H1 (cell line): ENCODE measurements around the gene RIMBP2. TPM values are rescaled to one million over a fixed set of nuclear protein-coding genes. Genes with fewer than 3 reads are reported as not detected.

Experiments
- CTCF ChIA-PET: fragments of 300-600 bp; sonication (Branson Sonifier 250); formaldehyde crosslinking; loops from one replicate; lab custom pipeline; 2021; ENCODE audit not compliant: partially characterized antibody; lab: Charles Lee
- POLR2A ChIA-PET: fragments of 300-600 bp; sonication (Branson Sonifier 250); formaldehyde crosslinking; loops from one replicate; lab custom pipeline; 2021; ENCODE audit warnings: inconsistent platforms; ENCODE audit not compliant: partially characterized antibody; lab: Charles Lee
- DNase-seq, 2 experiments: peaks; one replicate each; pipeline versions ENCODE4 v3.0.0 to v3.0.0-alpha.2; 2010 to 2022; ENCODE audit warnings: low spot score in 2 of 2, low read depth in 1 of 2, mixed read lengths in 1 of 2
- FAIRE-seq: peaks from 2 replicates; lab custom pipeline; 2011; peaks lifted over from hg19 to GRCh38; lab: Jason Lieb, UNC
- H2AFZ ChIP-seq: 2 replicates; pipeline ENCODE4 v1.8.1; 2012; ENCODE audit warnings: low read length, inconsistent platforms
- H2AK5ac ChIP-seq: 2 replicates; pipeline ENCODE4 v1.6.1; 2013; ENCODE audit warnings: low read depth, low read length
- H2BK120ac ChIP-seq: replicated peaks from 2 replicates; pipeline ENCODE3; 2013; ENCODE audit warnings: low read depth, low read length, inconsistent platforms
- H2BK12ac ChIP-seq: 2 replicates; pipeline ENCODE4 v1.6.1; 2013; ENCODE audit warnings: low read depth, low read length
- H2BK15ac ChIP-seq: 2 replicates; pipeline ENCODE4 v1.6.1; 2013; ENCODE audit warnings: low read length
- H2BK20ac ChIP-seq: 2 replicates; pipeline ENCODE4 v1.6.1; 2013; ENCODE audit warnings: low read length
- H2BK5ac ChIP-seq: 2 replicates; pipeline ENCODE4 v1.6.1; 2013; ENCODE audit warnings: low read depth, low read length
- H3K14ac ChIP-seq: 2 replicates; pipeline ENCODE4 v1.6.1; 2013; ENCODE audit warnings: inconsistent platforms; ENCODE audit not compliant: insufficient read length
- H3K18ac ChIP-seq: 2 replicates; pipeline ENCODE4 v1.6.1; 2013; ENCODE audit warnings: low read length; ENCODE audit errors: extremely low read depth
- H3K23ac ChIP-seq: 2 replicates; pipeline ENCODE4 v1.6.1; 2013; ENCODE audit warnings: inconsistent platforms; ENCODE audit not compliant: insufficient read length
- H3K23me2 ChIP-seq: 2 replicates; pipeline ENCODE4 v1.6.1; 2013; ENCODE audit warnings: low read depth, low read length
- H3K27ac ChIP-seq: 2 replicates; pipeline ENCODE4 v1.6.1; 2011; ENCODE audit warnings: low read depth, low read length, inconsistent platforms
- H3K27me3 ChIP-seq, 4 experiments: replicated peaks in 1 of 4; 1 replicate in 1 of 4; 2 replicates in 3 of 4; pipeline versions ENCODE4 v1.6.1 to v1.8.1; 2011 to 2013; ENCODE audit warnings: low read length in 3 of 4, mild to moderate bottlenecking in 3 of 4, inconsistent platforms in 2 of 4, mixed read lengths in 2 of 4, moderate library complexity in 1 of 4; ENCODE audit not compliant: control insufficient read depth in 3 of 4, insufficient read depth in 3 of 4; ENCODE audit errors: extremely low read depth in 1 of 4
- H3K36me3 ChIP-seq, 4 experiments: 2 replicates each; pipeline versions ENCODE4 v1.6.1 to v1.8.1; 2011 to 2013; ENCODE audit warnings: mild to moderate bottlenecking in 4 of 4, low read length in 3 of 4, moderate library complexity in 2 of 4, control low read depth in 1 of 4, inconsistent platforms in 1 of 4; ENCODE audit not compliant: insufficient read depth in 4 of 4, control insufficient read depth in 2 of 4
- H3K4ac ChIP-seq: replicated peaks from 2 replicates; pipeline ENCODE3; 2013; ENCODE audit warnings: low read length, low read depth, mixed read lengths, inconsistent platforms; ENCODE audit not compliant: insufficient read length
- H3K4me1 ChIP-seq, 4 experiments: replicated peaks in 1 of 4; 1 replicate in 1 of 4; 2 replicates in 3 of 4; pipeline versions ENCODE4 v1.6.1 to v1.8.1; 2011 to 2013; ENCODE audit warnings: low read length in 3 of 4, inconsistent platforms in 2 of 4, mixed read lengths in 1 of 4; ENCODE audit not compliant: insufficient read depth in 4 of 4, control insufficient read depth in 3 of 4
- H3K4me2 ChIP-seq, 2 experiments: 2 replicates each; pipeline versions ENCODE4 v1.6.1 to v1.8.1; 2011 to 2013; ENCODE audit warnings: low read depth in 2 of 2, low read length in 2 of 2, control low read depth in 1 of 2, inconsistent platforms in 1 of 2, mild to moderate bottlenecking in 1 of 2; ENCODE audit not compliant: insufficient read depth in 1 of 2
- H3K4me3 ChIP-seq, 4 experiments: fragments of 200-600, 300-600 bp in 1 of 4; sonication (generic), shearing (Covaris generic), sonication (Bioruptor Twin) in 1 of 4; 2 replicates each; pipeline versions ENCODE4 v1.5.1 to v1.8.1; 2011 to 2016; ENCODE audit warnings: low read length in 4 of 4, low read depth in 3 of 4, control low read depth in 2 of 4, inconsistent platforms in 2 of 4, mild to moderate bottlenecking in 2 of 4, mixed read lengths in 1 of 4, moderate library complexity in 1 of 4; ENCODE audit not compliant: insufficient read depth in 2 of 4; ENCODE audit errors: extremely low read depth in 1 of 4
- H3K56ac ChIP-seq: replicated peaks from 2 replicates; pipeline ENCODE3; 2013; ENCODE audit warnings: low read depth, mild to moderate bottlenecking, mixed read lengths, low read length, inconsistent platforms; ENCODE audit not compliant: insufficient read length
- H3K79me1 ChIP-seq: 2 replicates; pipeline ENCODE4 v1.6.1; 2013; ENCODE audit warnings: low read depth, low read length, control low read depth
- H3K79me2 ChIP-seq, 2 experiments: 2 replicates each; pipeline versions ENCODE4 v1.6.1 to v1.8.1; 2012 to 2013; ENCODE audit warnings: low read length in 2 of 2, mild to moderate bottlenecking in 2 of 2, inconsistent platforms in 1 of 2; ENCODE audit not compliant: insufficient read depth in 2 of 2, control insufficient read depth in 1 of 2
- H3K9ac ChIP-seq, 4 experiments: replicated peaks in 1 of 4; 1 replicate in 1 of 4; 2 replicates in 3 of 4; pipeline versions ENCODE4 v1.6.1 to v1.8.1; 2011 to 2013; ENCODE audit warnings: low read depth in 3 of 4, low read length in 3 of 4, control low read depth in 2 of 4, mild to moderate bottlenecking in 2 of 4, moderate library complexity in 2 of 4, inconsistent platforms in 1 of 4; ENCODE audit errors: extremely low read depth in 1 of 4
- H3K9me3 ChIP-seq, 2 experiments: 2 replicates each; pipeline versions ENCODE4 v1.6.1 to v1.8.1; 2012 to 2013; ENCODE audit warnings: mild to moderate bottlenecking in 2 of 2, moderate library complexity in 2 of 2, control low read depth in 1 of 2, inconsistent platforms in 1 of 2, low read depth in 1 of 2, low read length in 1 of 2, mixed read lengths in 1 of 2; ENCODE audit not compliant: insufficient read depth in 2 of 2
- H4K20me1 ChIP-seq, 2 experiments: replicated peaks in 1 of 2; 2 replicates each; pipeline versions ENCODE3 to v1.8.1; 2011 to 2013; ENCODE audit warnings: inconsistent platforms in 2 of 2, low read length in 2 of 2, mild to moderate bottlenecking in 1 of 2; ENCODE audit not compliant: insufficient read depth in 2 of 2, control insufficient read depth in 1 of 2
- H4K5ac ChIP-seq: 2 replicates; pipeline ENCODE4 v1.6.1; 2013; ENCODE audit warnings: low read length, low read depth, mixed read lengths, inconsistent platforms; ENCODE audit not compliant: insufficient read length
- H4K8ac ChIP-seq: 2 replicates; pipeline ENCODE4 v1.8.0; 2013; ENCODE audit warnings: mild to moderate bottlenecking, moderate library complexity, low read length, inconsistent platforms; ENCODE audit not compliant: insufficient read depth; ENCODE audit errors: extremely low read depth
- H4K91ac ChIP-seq: replicated peaks from 2 replicates; pipeline ENCODE3; 2013; ENCODE audit warnings: low read length, mixed read lengths, inconsistent platforms; ENCODE audit not compliant: insufficient read length
- CBX5 ChIP-seq: fragments of 300-800, 300-1000 bp; sonication (generic); IDR thresholded peaks from 2 replicates; pipeline ENCODE4 v1.7.1; 2016; ENCODE audit warnings: antibody characterized with exemption, low read length, low read depth
- CEBPB ChIP-seq: IDR thresholded peaks from 2 replicates; pipeline ENCODE4 v1.6.1; 2012; ENCODE audit warnings: low read depth, low read length
- GTF2F1 ChIP-seq: IDR thresholded peaks from 2 replicates; pipeline ENCODE4 v1.6.1; 2012; ENCODE audit warnings: low read depth, low read length, improper control_type of control experiment, borderline replicate concordance
- JUND ChIP-seq: IDR thresholded peaks from 2 replicates; pipeline ENCODE4 v1.6.1; 2011; ENCODE audit warnings: mild to moderate bottlenecking, improper control_type of control experiment, low read length
- POLR2AphosphoS5 ChIP-seq: IDR thresholded peaks from 2 replicates; pipeline ENCODE4 v1.6.1; 2011; ENCODE audit warnings: low read depth, low read length
- RFX5 ChIP-seq: IDR thresholded peaks from 2 replicates; pipeline ENCODE4 v1.6.1; 2011; ENCODE audit warnings: low read depth, low read length, improper control_type of control experiment, borderline replicate concordance
- SIRT6 ChIP-seq: IDR thresholded peaks from one replicate; pipeline ENCODE4 v1.7.1; 2012; ENCODE audit warnings: low read length, inconsistent platforms
- SUZ12 ChIP-seq: fragments of 200-600 bp; sonication (generic); IDR thresholded peaks from 2 replicates; pipeline ENCODE4 v1.6.1; 2012; ENCODE audit warnings: mild to moderate bottlenecking, inconsistent platforms, low read length, moderate library complexity, mixed read lengths
- TBP ChIP-seq: IDR thresholded peaks from 2 replicates; pipeline ENCODE4 v1.6.1; 2011; ENCODE audit warnings: low read depth, low read length, improper control_type of control experiment
- USF2 ChIP-seq: IDR thresholded peaks from 2 replicates; pipeline ENCODE4 v1.6.1; 2011; ENCODE audit warnings: low read length, improper control_type of control experiment
- YY1 ChIP-seq: IDR thresholded peaks from 2 replicates; pipeline ENCODE4 v1.6.1; 2011; ENCODE audit warnings: low read depth, mild to moderate bottlenecking, low read length
- WGBS, 2 experiments: shearing (Covaris generic) in 1 of 2; methylation state at CpG; one replicate each; pipeline versions ENCODE4 v1.1.6 to v1.1.7; 2013 to 2015; ENCODE audit warnings: low lambda C conversion rate in 2 of 2, mixed read lengths in 2 of 2, inconsistent platforms in 1 of 2, low coverage in 1 of 2, missing lambda C conversion rate in 1 of 2; ENCODE audit not compliant: insufficient replicate concordance in 2 of 2, insufficient coverage in 1 of 2, insufficient read length in 1 of 2; ENCODE audit errors: extremely low coverage in 1 of 2, missing lambda C conversion rate in 1 of 2; 5-methylcytosine and 5-hydroxymethylcytosine counted together
- polyA plus RNA-seq, 7 experiments: library from polyadenylated mRNA; depleted of rRNA in 3 of 7; stranded (reverse) in 5 of 7; unstranded in 2 of 7; fragments of >200 nt in 5 of 7; fragments of 200-250 nt in 2 of 7; gene quantifications; 1 replicate in 5 of 7; 2 replicates in 1 of 7; 4 replicates in 1 of 7; pipeline versions ENCODE4 v1.2.1 to v1.2.3, GENCODE V29; 2011 to 2013; ENCODE audit warnings: missing spikeins in 2 of 7, mixed read lengths in 2 of 7
- total RNA-seq: library from RNA; stranded (reverse); fragmentation: NEBNext Ultra II Directional; extraction: Animal tissue kit (Norgen Biotek cat#: 25700); gene quantifications from 2 replicates; pipeline ENCODE4 v1.2.1, GENCODE V29; 2021

Gene RIMBP2
- total and polyA plus RNA-seq, 2 of the 8 experiments (the other 6 are each of a cell fraction or from before 2014, with no cell fraction given), result 0.18 to 0.65 TPM

DNA sequence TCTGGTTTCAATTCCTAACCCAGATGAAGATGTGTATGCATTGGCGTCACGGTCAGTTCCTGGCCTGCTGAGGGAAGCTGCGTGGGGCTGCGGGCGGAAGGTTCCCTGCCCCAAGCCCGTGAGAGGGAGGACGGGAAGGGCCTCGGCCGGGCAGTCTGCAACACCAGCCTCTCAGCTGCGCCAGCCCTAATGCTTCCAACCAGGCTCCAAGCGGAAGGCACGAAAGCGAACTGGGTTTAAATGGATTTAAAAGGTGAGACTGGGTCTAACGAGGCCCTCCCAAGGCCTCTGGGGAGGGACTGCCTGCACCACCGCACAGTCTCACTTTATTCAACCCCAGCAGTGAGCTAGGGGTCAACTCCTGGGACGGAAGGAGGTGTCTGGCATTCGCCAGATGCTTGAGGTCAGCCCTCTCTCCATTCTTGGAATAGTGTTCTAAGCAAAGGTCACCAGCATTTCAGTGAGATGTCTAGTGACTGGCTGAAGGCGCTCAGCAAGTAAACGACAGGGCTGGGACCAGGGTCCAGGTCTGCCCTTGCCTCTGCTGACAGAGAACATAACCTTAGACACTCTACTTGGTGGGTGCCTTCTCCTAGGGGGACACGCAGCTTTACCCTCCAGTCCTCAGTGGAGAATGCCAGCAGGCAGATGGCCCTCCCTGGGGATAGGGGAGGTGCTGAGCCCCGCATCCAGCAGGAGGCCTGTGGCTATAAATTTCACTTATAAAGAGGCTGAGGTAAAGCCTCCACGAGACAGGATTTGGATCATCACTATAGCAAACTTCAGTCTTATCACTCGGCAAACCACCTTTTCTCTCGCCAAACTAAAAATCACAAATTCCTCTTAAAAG, 286.2 kb downstream of the RIMBP2 start:
- 95 to 100% methylated on average over 2 to 19 of the region's 24 CpGs for WGBS, 2 experiments
- H3K4me3 ChIP-seq, result no peak overlapping the region
- H2AK5ac ChIP-seq, result no peak overlapping the region
- no peaks in the 10 kb centered on the region for H3K23me2 ChIP-seq
- no peaks in the 10 kb centered on the region for H3K9me3 ChIP-seq
- H3K36me3 ChIP-seq, result no peaks in the 10 kb centered on the region
- H3K9ac ChIP-seq, result no peak overlapping the region
- H2BK20ac ChIP-seq, result no peak overlapping the region
- POLR2A ChIA-PET, result no interaction called here
- no peak overlapping the region for H2BK12ac ChIP-seq
- H3K4me2 ChIP-seq, result no peak overlapping the region
- no peak overlapping the region for H3K23ac ChIP-seq
- H3K56ac ChIP-seq, result no peak overlapping the region
- H3K79me2 ChIP-seq, result no peaks in the 10 kb centered on the region
- no peak for FAIRE-seq
- H3K79me1 ChIP-seq, result no peaks in the 10 kb centered on the region
- CTCF ChIA-PET, result interaction anchor here (2.8 kb wide), 1 partner anchor 318 kb away, joined by 9 read pairs; no protein-coding TSS in a partner anchor
- no peak overlapping the region for H2AFZ ChIP-seq
- no peak overlapping the region for H2BK120ac ChIP-seq
- H3K18ac ChIP-seq, result no peak overlapping the region
- DNase-seq, result no peak
- no peak overlapping the region for H2BK5ac ChIP-seq
- no peak overlapping the region for H3K4ac ChIP-seq
- no peak overlapping the region for H3K27ac ChIP-seq
- no peak overlapping the region for H2BK15ac ChIP-seq
- no peaks in the 10 kb centered on the region for H3K27me3 ChIP-seq
- H4K5ac ChIP-seq, result no peak overlapping the region
- H4K91ac ChIP-seq, result no peak overlapping the region
- H4K8ac ChIP-seq, result no peak overlapping the region
- H3K14ac ChIP-seq, result no peak overlapping the region
- H3K4me1 ChIP-seq, result no peaks in the 10 kb centered on the region
- no peaks in the 10 kb centered on the region for H4K20me1 ChIP-seq
- TF ChIP-seq RFX5 (no peak), POLR2AphosphoS5 (no peak), TBP (no peak), JUND (no peak), CBX5 (no peak), CEBPB (no peak), YY1 (no peak), SIRT6 (no peak), GTF2F1 (no peak), SUZ12 (no peak), USF2 (no peak)
